ENCODE measurements around the gene TEX14.

DNA sequence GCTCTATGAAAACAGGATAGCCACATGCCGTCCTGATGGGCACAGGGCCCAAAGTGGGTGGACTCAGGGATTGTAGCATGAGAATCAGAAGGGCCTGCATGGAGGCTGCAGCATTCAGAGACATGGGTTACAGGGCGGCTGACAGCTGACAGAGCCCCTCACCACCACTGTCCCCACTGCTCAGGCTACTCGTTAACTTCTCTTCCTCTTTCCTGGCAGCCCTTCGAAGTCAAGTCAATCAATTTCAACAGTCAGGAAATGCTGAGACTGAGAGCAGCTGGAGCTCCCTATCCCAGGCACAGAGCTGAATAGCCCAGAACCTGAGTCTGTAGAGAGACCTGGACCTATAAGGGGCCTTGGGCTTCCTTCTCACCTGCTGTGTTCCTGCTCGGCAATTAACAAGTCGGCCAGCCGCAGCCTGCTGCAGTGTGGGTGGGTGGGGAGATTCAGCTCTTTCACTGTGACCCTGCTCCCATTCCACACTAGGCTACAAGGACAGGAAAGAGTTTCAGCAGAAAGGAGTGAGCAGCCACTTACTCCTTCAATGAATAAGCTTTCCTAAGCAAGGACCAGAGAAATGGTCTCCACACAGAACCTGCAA lies 76.9 kb downstream of the TEX14 start:
- TF ChIP-seq, protein P1, sequence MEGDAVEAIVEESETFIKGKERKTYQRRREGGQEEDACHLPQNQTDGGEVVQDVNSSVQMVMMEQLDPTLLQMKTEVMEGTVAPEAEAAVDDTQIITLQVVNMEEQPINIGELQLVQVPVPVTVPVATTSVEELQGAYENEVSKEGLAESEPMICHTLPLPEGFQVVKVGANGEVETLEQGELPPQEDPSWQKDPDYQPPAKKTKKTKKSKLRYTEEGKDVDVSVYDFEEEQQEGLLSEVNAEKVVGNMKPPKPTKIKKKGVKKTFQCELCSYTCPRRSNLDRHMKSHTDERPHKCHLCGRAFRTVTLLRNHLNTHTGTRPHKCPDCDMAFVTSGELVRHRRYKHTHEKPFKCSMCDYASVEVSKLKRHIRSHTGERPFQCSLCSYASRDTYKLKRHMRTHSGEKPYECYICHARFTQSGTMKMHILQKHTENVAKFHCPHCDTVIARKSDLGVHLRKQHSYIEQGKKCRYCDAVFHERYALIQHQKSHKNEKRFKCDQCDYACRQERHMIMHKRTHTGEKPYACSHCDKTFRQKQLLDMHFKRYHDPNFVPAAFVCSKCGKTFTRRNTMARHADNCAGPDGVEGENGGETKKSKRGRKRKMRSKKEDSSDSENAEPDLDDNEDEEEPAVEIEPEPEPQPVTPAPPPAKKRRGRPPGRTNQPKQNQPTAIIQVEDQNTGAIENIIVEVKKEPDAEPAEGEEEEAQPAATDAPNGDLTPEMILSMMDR (IDR thresholded peaks at IDR 0.05): no peak
- TF ChIP-seq POLR2A (IDR thresholded peaks at IDR 0.05): no peak
